ENCODE measurements around the gene DUSP6.

DUSP6 gene

GRCh38 chr12:89384050-89384758, 31.9 kb upstream of the DUSP6 start:
- Histone ChIP-seq H3K9me3 (ENCODE audit: control insufficient read depth, low read length) (no peaks in the 10 kb centered on the region), H3K36me3 (ENCODE audit: control insufficient read depth, insufficient read depth, low read length) (no peaks in the 10 kb centered on the region), H3K4me3 (ENCODE audit: low read length) (no peak overlapping the region), H3K9ac (ENCODE audit: low read length) (no peak overlapping the region), H3K4me1 (ENCODE audit: control insufficient read depth, insufficient read depth, low read length) (peaks cover 30% of the 10 kb centered on the region), H3K27me3 (ENCODE audit: control insufficient read depth, insufficient read depth, low read length) (no peaks in the 10 kb centered on the region)

GRCh38 chr12:89383235-89384049, 31.1 kb upstream of the DUSP6 start:
- H3K27me3 ChIP-seq (ENCODE audit: control insufficient read depth, insufficient read depth, low read length), result no peaks in the 10 kb centered on the region
- no peaks in the 10 kb centered on the region for H3K36me3 ChIP-seq (ENCODE audit: control insufficient read depth, insufficient read depth, low read length)
- no peaks in the 10 kb centered on the region for H3K9me3 ChIP-seq (ENCODE audit: control insufficient read depth, low read length)
- H3K9ac ChIP-seq (ENCODE audit: low read length), result no peak overlapping the region
- H3K4me3 ChIP-seq (ENCODE audit: low read length), result no peak overlapping the region
- H3K4me1 ChIP-seq (ENCODE audit: control insufficient read depth, insufficient read depth, low read length), result peaks cover 29% of the 10 kb centered on the region

- Histone ChIP-seq H3K4me1 (ENCODE audit: control insufficient read depth, insufficient read depth, low read length) (peaks cover 29% of the 10 kb centered on the region), H3K4me3 (ENCODE audit: low read length) (no peak overlapping the region), H3K27me3 (ENCODE audit: control insufficient read depth, insufficient read depth, low read length) (no peaks in the 10 kb centered on the region), H3K9ac (ENCODE audit: low read length) (no peak overlapping the region), H3K36me3 (ENCODE audit: control insufficient read depth, insufficient read depth, low read length) (no peaks in the 10 kb centered on the region), H3K9me3 (ENCODE audit: control insufficient read depth, low read length) (no peaks in the 10 kb centered on the region)
Measured at GRCh38 chr12:89382328-89382727, 30.0 kb upstream of the DUSP6 start.

- Histone ChIP-seq H3K4me1 (ENCODE audit: control insufficient read depth, insufficient read depth, low read length) (peaks cover 34% of the 10 kb centered on the region), H3K27me3 (ENCODE audit: control insufficient read depth, insufficient read depth, low read length) (no peaks in the 10 kb centered on the region), H3K36me3 (ENCODE audit: control insufficient read depth, insufficient read depth, low read length) (no peaks in the 10 kb centered on the region), H3K9me3 (ENCODE audit: control insufficient read depth, low read length) (no peaks in the 10 kb centered on the region), H3K9ac (ENCODE audit: low read length) (no peak overlapping the region), H3K4me3 (ENCODE audit: low read length) (no peak overlapping the region)
Measured at GRCh38 chr12:89379839-89380467, 27.7 kb upstream of the DUSP6 start.

- H3K27me3 ChIP-seq (ENCODE audit: control insufficient read depth, insufficient read depth, low read length), result no peaks in the 10 kb centered on the region
- no peak overlapping the region for H3K4me3 ChIP-seq (ENCODE audit: low read length)
- H3K36me3 ChIP-seq (ENCODE audit: control insufficient read depth, insufficient read depth, low read length), result no peaks in the 10 kb centered on the region
- peaks cover 34% of the 10 kb centered on the region for H3K4me1 ChIP-seq (ENCODE audit: control insufficient read depth, insufficient read depth, low read length)
- H3K9ac ChIP-seq (ENCODE audit: low read length), result no peak overlapping the region
- no peaks in the 10 kb centered on the region for H3K9me3 ChIP-seq (ENCODE audit: control insufficient read depth, low read length)
Measured at GRCh38 chr12:89379148-89379838, 27.0 kb upstream of the DUSP6 start.

- Histone ChIP-seq H3K9ac (ENCODE audit: low read length) (no peak overlapping the region), H3K27me3 (ENCODE audit: control insufficient read depth, insufficient read depth, low read length) (no peaks in the 10 kb centered on the region), H3K4me3 (ENCODE audit: low read length) (no peak overlapping the region), H3K9me3 (ENCODE audit: control insufficient read depth, low read length) (no peaks in the 10 kb centered on the region), H3K4me1 (ENCODE audit: control insufficient read depth, insufficient read depth, low read length) (peaks cover 46% of the 10 kb centered on the region), H3K36me3 (ENCODE audit: control insufficient read depth, insufficient read depth, low read length) (no peaks in the 10 kb centered on the region)
Measured at GRCh38 chr12:89376844-89377243, 24.5 kb upstream of the DUSP6 start.

GRCh38 chr12:89376202-89376529, 23.9 kb upstream of the DUSP6 start:
- no peak overlapping the region for H3K4me3 ChIP-seq (ENCODE audit: low read length)
- no peaks in the 10 kb centered on the region for H3K36me3 ChIP-seq (ENCODE audit: control insufficient read depth, insufficient read depth, low read length)
- H3K9ac ChIP-seq (ENCODE audit: low read length), result no peak overlapping the region
- H3K4me1 ChIP-seq (ENCODE audit: control insufficient read depth, insufficient read depth, low read length), result peaks cover 53% of the 10 kb centered on the region
- no peaks in the 10 kb centered on the region for H3K9me3 ChIP-seq (ENCODE audit: control insufficient read depth, low read length)
- no peaks in the 10 kb centered on the region for H3K27me3 ChIP-seq (ENCODE audit: control insufficient read depth, insufficient read depth, low read length)

- Histone ChIP-seq H3K9me3 (ENCODE audit: control insufficient read depth, low read length) (no peaks in the 10 kb centered on the region), H3K9ac (ENCODE audit: low read length) (no peak overlapping the region), H3K27me3 (ENCODE audit: control insufficient read depth, insufficient read depth, low read length) (no peaks in the 10 kb centered on the region), H3K36me3 (ENCODE audit: control insufficient read depth, insufficient read depth, low read length) (no peaks in the 10 kb centered on the region), H3K4me1 (ENCODE audit: control insufficient read depth, insufficient read depth, low read length) (peaks cover 63% of the 10 kb centered on the region), H3K4me3 (ENCODE audit: low read length) (no peak overlapping the region)
Measured at GRCh38 chr12:89373763-89374572, 21.7 kb upstream of the DUSP6 start.

GRCh38 chr12:89372584-89373370, 20.5 kb upstream of the DUSP6 start:
- Histone ChIP-seq H3K36me3 (ENCODE audit: control insufficient read depth, insufficient read depth, low read length) (no peaks in the 10 kb centered on the region), H3K4me3 (ENCODE audit: low read length) (no peak overlapping the region), H3K9me3 (ENCODE audit: control insufficient read depth, low read length) (no peaks in the 10 kb centered on the region), H3K27me3 (ENCODE audit: control insufficient read depth, insufficient read depth, low read length) (no peaks in the 10 kb centered on the region), H3K9ac (ENCODE audit: low read length) (no peak overlapping the region), H3K4me1 (ENCODE audit: control insufficient read depth, insufficient read depth, low read length) (peaks cover 63% of the 10 kb centered on the region)

- no peak overlapping the region for H3K4me3 ChIP-seq (ENCODE audit: low read length)
- H3K27me3 ChIP-seq (ENCODE audit: control insufficient read depth, insufficient read depth, low read length), result no peaks in the 10 kb centered on the region
- H3K36me3 ChIP-seq (ENCODE audit: control insufficient read depth, insufficient read depth, low read length), result no peaks in the 10 kb centered on the region
- H3K9ac ChIP-seq (ENCODE audit: low read length), result no peak overlapping the region
- H3K4me1 ChIP-seq (ENCODE audit: control insufficient read depth, insufficient read depth, low read length), result peaks cover 51% of the 10 kb centered on the region
- H3K9me3 ChIP-seq (ENCODE audit: control insufficient read depth, low read length), result no peaks in the 10 kb centered on the region
Measured at GRCh38 chr12:89370850-89371249, 18.5 kb upstream of the DUSP6 start.

GRCh38 chr12:89370421-89370831, 18.1 kb upstream of the DUSP6 start:
- no peak overlapping the region for H3K9ac ChIP-seq (ENCODE audit: low read length)
- no peak overlapping the region for H3K4me3 ChIP-seq (ENCODE audit: low read length)
- peaks cover 49% of the 10 kb centered on the region for H3K4me1 ChIP-seq (ENCODE audit: control insufficient read depth, insufficient read depth, low read length)

More at GRCh38 chr12:89370421-89370831, 18.1 kb upstream of the DUSP6 start:
- Histone ChIP-seq H3K9me3 (ENCODE audit: control insufficient read depth, low read length) (no peaks in the 10 kb centered on the region), H3K27me3 (ENCODE audit: control insufficient read depth, insufficient read depth, low read length) (no peaks in the 10 kb centered on the region), H3K36me3 (ENCODE audit: control insufficient read depth, insufficient read depth, low read length) (no peaks in the 10 kb centered on the region)

Measured in mucosa of stomach (tissue), 1 donor.